ENCODE results near the gene DUT. TPM values are rescaled to one million over a fixed set of nuclear protein-coding genes. Genes with fewer than 3 reads are reported as not detected.

DUT gene
- total RNA-seq: 84.5 TPM

GRCh38 chr15:48330855-48331795 lies at the start of gene DUT:
TSS of gene DUT (plus strand) at chr15:48331429. CDS start at chr15:48331516, 87 bp downstream.
- peaks cover 23% of the 10 kb centered on the region for H3K4me1 ChIP-seq
- no peaks in the 10 kb centered on the region for H3K9me3 ChIP-seq
- DNase-seq (ENCODE audit: extremely low spot score in 2 of 2): no peak
- intact Hi-C loops (cut with DNase I): no loop called here
- peak within 1 kb of the TSS; percentile 99 for H3K27ac ChIP-seq
- H3K4me3 ChIP-seq: peak within 1 kb of the TSS; percentile 82 to 89
- H3K36me3 ChIP-seq: peaks cover 0 to 16% of the 10 kb centered on the region in 2 donors
- TF ChIP-seq POLR2A (IDR thresholded peaks at IDR 0.05) (peak in 1 of 2 donors; percentile 89), CTCF (IDR thresholded peaks at IDR 0.05) (no peak), POLR2AphosphoS5 (IDR thresholded peaks at IDR 0.05; ENCODE audit: insufficient read depth in 1 of 2, low read depth in 1 of 2) (peak; percentile 9 to 96)
- no peaks in the 10 kb centered on the region for H3K27me3 ChIP-seq

GRCh38 chr15:48281674-48282073 lies 49.6 kb upstream of the DUT start:
- no peak overlapping the region for H3K4me3 ChIP-seq
- DNase-seq (ENCODE audit: extremely low spot score in 2 of 2): no peak
- H3K27me3 ChIP-seq: no peaks in the 10 kb centered on the region
- no peaks in the 10 kb centered on the region for H3K9me3 ChIP-seq
- H3K4me1 ChIP-seq: peaks cover 6% of the 10 kb centered on the region
- intact Hi-C loops (cut with DNase I): no loop called here
- no peak overlapping the region for H3K27ac ChIP-seq
- TF ChIP-seq POLR2A (IDR thresholded peaks at IDR 0.05): no peak
- TF ChIP-seq POLR2AphosphoS5 (IDR thresholded peaks at IDR 0.05; ENCODE audit: insufficient read depth in 1 of 2, low read depth in 1 of 2): no peak
- TF ChIP-seq CTCF (IDR thresholded peaks at IDR 0.05): no peak
- no peaks in the 10 kb centered on the region for H3K36me3 ChIP-seq

GRCh38 chr15:48282216-48282615 lies 49.0 kb upstream of the DUT start:
- TF ChIP-seq CTCF (IDR thresholded peaks at IDR 0.05) (no peak), POLR2AphosphoS5 (IDR thresholded peaks at IDR 0.05; ENCODE audit: insufficient read depth in 1 of 2, low read depth in 1 of 2) (no peak), POLR2A (IDR thresholded peaks at IDR 0.05) (no peak)
- Histone ChIP-seq H3K27me3 (no peaks in the 10 kb centered on the region), H3K4me1 (peaks cover 6% of the 10 kb centered on the region), H3K4me3 (no peak overlapping the region), H3K9me3 (no peaks in the 10 kb centered on the region), H3K27ac (no peak overlapping the region), H3K36me3 (no peaks in the 10 kb centered on the region)
- DNase-seq (ENCODE audit: extremely low spot score in 2 of 2): no peak
- intact Hi-C loops (cut with DNase I): no loop called here

- H3K27me3 ChIP-seq: no peaks in the 10 kb centered on the region
- H3K4me1 ChIP-seq: peaks cover 6% of the 10 kb centered on the region
- H3K27ac ChIP-seq: no peak overlapping the region
- H3K36me3 ChIP-seq: no peaks in the 10 kb centered on the region
- H3K9me3 ChIP-seq: no peaks in the 10 kb centered on the region
- H3K4me3 ChIP-seq: no peak overlapping the region
- intact Hi-C loops (cut with DNase I): no loop called here
- no peak for TF ChIP-seq CTCF (IDR thresholded peaks at IDR 0.05)
- TF ChIP-seq POLR2A (IDR thresholded peaks at IDR 0.05): no peak
- no peak for DNase-seq (ENCODE audit: extremely low spot score in 2 of 2)
Observed at GRCh38 chr15:48283396-48284145, 47.7 kb upstream of the DUT start.
